K562 (cell line): Measurements from ENCODE around the gene CACNA1C.

Source experiments
- CTCF ChIP-seq, 3 experiments: IDR thresholded peaks in 2 of 3; conservative IDR thresholded peaks in 1 of 3; 2 replicates each; pipeline ENCODE4 v1.5.1; 2011 to 2012; ENCODE audit warnings: low read length in 3 of 3, mild to moderate bottlenecking in 3 of 3, control low read depth in 2 of 3, improper control_type of control experiment in 1 of 3, inconsistent platforms in 1 of 3, low read depth in 1 of 3, mixed read lengths in 1 of 3, moderate library complexity in 1 of 3; ENCODE audit not compliant: insufficient read depth in 2 of 3
- MYBL2 ChIP-seq, 2 experiments: fragments of 450-650 bp in 1 of 2; sonication (generic) in 1 of 2; formaldehyde crosslinking in 1 of 2; IDR thresholded peaks; 2 replicates each; pipeline versions ENCODE4 v1.6.1 to v1.8.1; 2017 to 2022; ENCODE audit warnings: borderline replicate concordance in 1 of 2, inconsistent platforms in 1 of 2, low read depth in 1 of 2, mild to moderate bottlenecking in 1 of 2, missing genetic modification reagents in 1 of 2, moderate library complexity in 1 of 2
- NR4A1 ChIP-seq, 2 experiments: fragments of 250-450 bp in 1 of 2; fragments of 450-650 bp in 1 of 2; sonication (Bioruptor Pico) in 1 of 2; IDR thresholded peaks; 2 replicates each; pipeline versions ENCODE4 v1.4.0 to v1.6.1; 2016 to 2020; ENCODE audit warnings: mild to moderate bottlenecking in 2 of 2, missing compliant biosample characterization in 1 of 2, missing genetic modification characterization in 1 of 2, moderate library complexity in 1 of 2
- RBBP5 ChIP-seq: fragments of 200-600 bp; sonication (generic); IDR thresholded peaks from 2 replicates; pipeline ENCODE4 v1.6.1; 2012; ENCODE audit warnings: borderline replicate concordance, mild to moderate bottlenecking, low read length, control low read depth, inconsistent platforms; ENCODE audit not compliant: insufficient read depth, poor library complexity, severe bottlenecking

- TF ChIP-seq RBBP5 (no peak), NR4A1 (CRISPR knock-in tag; IDR thresholded peaks at IDR 0.05) (no peak), NR4A1 (tag; IDR thresholded peaks at IDR 0.05) (no peak), MYBL2 (IDR thresholded peaks at IDR 0.05; ENCODE audit: low read depth) (no peak), MYBL2 (CRISPR knock-in tag; IDR thresholded peaks at IDR 0.05; ENCODE audit: borderline replicate concordance) (no peak), CTCF (IDR thresholded peaks at IDR 0.05 in 2 of 3, conservative IDR thresholded peaks at IDR 0.05 in 1 of 3; ENCODE audit: insufficient read depth in 2 of 3, low read depth in 1 of 3, low read length in 3 of 3) (no peak)
These were observed 575.6 kb downstream of the CACNA1C start for GRCh38 chr12:2628401-2628800.
